OCI-LY1 (cell line): Measurements from ENCODE around the gene SSTR5.

Source experiments
- H2AFZ ChIP-seq: fragments of 200-600 bp; sonication (generic), shearing (Covaris generic); 2 replicates; pipeline ENCODE4 v1.6.0; 2014; ENCODE audit warnings: antibody characterized with exemption, mild to moderate bottlenecking, low read length
- H3F3A ChIP-seq: fragments of 200-600 bp; sonication (generic), shearing (Covaris generic); 2 replicates; pipeline ENCODE4 v1.6.0; 2014; ENCODE audit warnings: mild to moderate bottlenecking, antibody characterized with exemption, low read length, moderate library complexity; ENCODE audit not compliant: insufficient read depth
- H3K27ac ChIP-seq: fragments of 200-600 bp; sonication (generic); 2 replicates; pipeline ENCODE4 v1.5.1; 2014; ENCODE audit warnings: low read length, mixed run types, mild to moderate bottlenecking, low read depth; ENCODE audit not compliant: poor library complexity, severe bottlenecking
- H3K27me3 ChIP-seq: fragments of 200-600 bp; sonication (generic); 2 replicates; pipeline ENCODE4 v1.6.0; 2014; ENCODE audit warnings: antibody characterized with exemption, mild to moderate bottlenecking, low read length, moderate library complexity; ENCODE audit not compliant: insufficient read depth
- H3K36me3 ChIP-seq: fragments of 200-600 bp; sonication (generic); 2 replicates; pipeline ENCODE4 v1.6.1; 2014; ENCODE audit warnings: mild to moderate bottlenecking, antibody characterized with exemption, low read length, moderate library complexity, mixed read lengths; ENCODE audit not compliant: insufficient read depth
- H3K4me1 ChIP-seq: fragments of 200-600 bp; sonication (generic); 2 replicates; pipeline ENCODE4 v1.5.1; 2014; ENCODE audit warnings: mild to moderate bottlenecking, low read length, moderate library complexity; ENCODE audit not compliant: insufficient read depth, severe bottlenecking
- H3K4me2 ChIP-seq: fragments of 200-600 bp; sonication (generic), shearing (Covaris generic); 2 replicates; pipeline ENCODE4 v1.6.1; 2014; ENCODE audit warnings: low read length
- H3K4me3 ChIP-seq: fragments of 200-600 bp; sonication (generic); 2 replicates; pipeline ENCODE4 v1.5.1; 2014; ENCODE audit warnings: low read length, low read depth, mild to moderate bottlenecking, mixed read lengths; ENCODE audit not compliant: poor library complexity, severe bottlenecking
- H3K79me2 ChIP-seq: fragments of 200-600 bp; shearing (Covaris generic); 2 replicates; pipeline ENCODE4 v1.6.1; 2016; ENCODE audit warnings: mixed run types, low read length, mixed read lengths; ENCODE audit not compliant: insufficient read depth
- H3K9ac ChIP-seq: fragments of 200-600 bp; sonication (generic), shearing (Covaris generic); 2 replicates; pipeline ENCODE4 v1.6.1; 2014; ENCODE audit warnings: mild to moderate bottlenecking, low read length, mixed read lengths
- H3K9me2 ChIP-seq: fragments of 200-600 bp; sonication (generic), shearing (Covaris generic); 2 replicates; pipeline ENCODE4 v1.6.1; 2014; ENCODE audit warnings: low read depth, mild to moderate bottlenecking, low read length, mixed read lengths
- H3K9me3 ChIP-seq: fragments of 200-600 bp; shearing (Covaris generic); 2 replicates; pipeline ENCODE4 v1.6.1; 2014; ENCODE audit warnings: low read length, mixed read lengths
- H4K20me1 ChIP-seq: fragments of 200-600 bp; sonication (generic), shearing (Covaris generic); 2 replicates; pipeline ENCODE4 v1.6.0; 2016; ENCODE audit warnings: mild to moderate bottlenecking, low read length; ENCODE audit not compliant: insufficient read depth
- EZH2 ChIP-seq: fragments of 200-600 bp; sonication (generic), shearing (Covaris generic); IDR thresholded peaks from 2 replicates; pipeline ENCODE4 v1.8.0; 2017; ENCODE audit warnings: borderline replicate concordance, mixed run types, mild to moderate bottlenecking, antibody characterized with exemption, low read length, moderate library complexity, mixed read lengths
- TF ChIP-seq, protein P1 (sequence below): fragments of 200-600 bp; sonication (generic), shearing (Covaris generic); IDR thresholded peaks from 2 replicates; pipeline ENCODE4 v1.5.1; 2017; ENCODE audit warnings: mild to moderate bottlenecking, antibody characterized with exemption, low read length, moderate library complexity, mixed read lengths

SSTR5 gene

DNA sequence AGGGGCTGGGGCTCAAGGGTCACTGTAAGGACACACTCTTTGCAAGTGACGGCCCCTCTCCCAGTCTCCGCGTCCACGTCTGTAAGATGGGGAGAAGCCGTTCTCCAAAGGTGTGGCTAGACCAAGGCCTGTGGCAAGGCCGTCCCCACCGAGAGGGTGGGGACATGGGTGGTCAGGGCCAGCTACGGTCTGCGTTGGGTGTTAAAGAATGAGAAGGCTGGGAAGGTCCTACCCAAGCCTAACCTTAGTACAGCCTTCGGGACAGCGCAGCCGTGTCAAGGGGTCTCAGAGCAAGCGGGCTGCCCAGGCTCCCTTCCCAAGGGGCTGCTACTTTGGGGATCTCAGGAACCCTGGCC is 21.6 kb downstream of the SSTR5 start:
- Histone ChIP-seq H4K20me1 (no peaks in the 10 kb centered on the region), H3K9me3 (no peaks in the 10 kb centered on the region), H3K27ac (no peak overlapping the region), H3K4me2 (no peak overlapping the region), H3K36me3 (no peaks in the 10 kb centered on the region), H3K9ac (no peak overlapping the region), H3K4me3 (no peak overlapping the region), H3F3A (no peaks in the 10 kb centered on the region), H2AFZ (no peak overlapping the region), H3K9me2 (no peaks in the 10 kb centered on the region), H3K27me3 (no peaks in the 10 kb centered on the region), H3K4me1 (no peaks in the 10 kb centered on the region), H3K79me2 (no peaks in the 10 kb centered on the region)
- no peak for TF ChIP-seq EZH2
- TF ChIP-seq, protein P1, sequence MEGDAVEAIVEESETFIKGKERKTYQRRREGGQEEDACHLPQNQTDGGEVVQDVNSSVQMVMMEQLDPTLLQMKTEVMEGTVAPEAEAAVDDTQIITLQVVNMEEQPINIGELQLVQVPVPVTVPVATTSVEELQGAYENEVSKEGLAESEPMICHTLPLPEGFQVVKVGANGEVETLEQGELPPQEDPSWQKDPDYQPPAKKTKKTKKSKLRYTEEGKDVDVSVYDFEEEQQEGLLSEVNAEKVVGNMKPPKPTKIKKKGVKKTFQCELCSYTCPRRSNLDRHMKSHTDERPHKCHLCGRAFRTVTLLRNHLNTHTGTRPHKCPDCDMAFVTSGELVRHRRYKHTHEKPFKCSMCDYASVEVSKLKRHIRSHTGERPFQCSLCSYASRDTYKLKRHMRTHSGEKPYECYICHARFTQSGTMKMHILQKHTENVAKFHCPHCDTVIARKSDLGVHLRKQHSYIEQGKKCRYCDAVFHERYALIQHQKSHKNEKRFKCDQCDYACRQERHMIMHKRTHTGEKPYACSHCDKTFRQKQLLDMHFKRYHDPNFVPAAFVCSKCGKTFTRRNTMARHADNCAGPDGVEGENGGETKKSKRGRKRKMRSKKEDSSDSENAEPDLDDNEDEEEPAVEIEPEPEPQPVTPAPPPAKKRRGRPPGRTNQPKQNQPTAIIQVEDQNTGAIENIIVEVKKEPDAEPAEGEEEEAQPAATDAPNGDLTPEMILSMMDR = no peak

DNA sequence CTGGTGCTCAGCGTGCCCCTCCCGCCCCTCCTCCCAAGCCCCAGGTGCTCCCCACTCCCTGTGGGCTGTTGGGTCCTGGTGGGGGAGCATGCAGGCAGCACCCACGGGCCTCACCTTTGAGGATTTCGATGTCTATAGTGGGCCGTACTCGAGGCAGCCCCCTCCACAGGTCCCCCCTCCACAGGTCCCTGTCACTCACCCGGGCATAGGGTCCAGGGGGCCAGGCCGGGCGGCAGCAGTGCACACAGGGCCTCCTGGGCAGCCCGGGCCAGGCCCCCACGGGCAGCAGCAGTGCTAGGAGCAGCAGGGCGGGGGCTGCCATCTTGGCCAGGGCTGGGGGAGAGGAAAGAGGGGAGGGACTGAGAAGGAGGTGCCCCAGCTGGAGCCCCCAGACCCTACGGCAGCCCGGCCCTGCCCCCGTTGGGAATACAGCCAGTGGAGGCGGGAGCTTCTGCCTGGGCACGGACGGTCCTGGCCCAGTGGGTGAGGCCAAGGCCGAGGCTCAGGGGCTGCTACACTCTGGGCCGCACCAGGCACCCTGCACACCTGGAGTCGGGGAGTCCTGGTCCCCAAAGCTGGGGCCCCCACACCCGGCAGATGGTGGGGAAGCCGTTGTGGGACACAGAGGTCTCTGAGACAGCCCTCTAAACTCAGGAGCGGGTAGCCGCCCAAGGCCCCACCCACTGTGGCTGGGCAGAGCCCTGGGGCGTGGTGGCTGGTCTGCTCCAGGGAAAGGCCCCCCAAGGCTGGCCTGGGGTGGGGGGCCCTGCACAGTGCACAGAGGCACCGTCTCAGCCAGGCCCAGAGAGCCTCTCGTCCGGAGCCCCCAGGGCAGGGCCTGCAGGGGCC is 22.3 kb downstream of the SSTR5 start:
- H4K20me1 ChIP-seq = no peaks in the 10 kb centered on the region

DNA sequence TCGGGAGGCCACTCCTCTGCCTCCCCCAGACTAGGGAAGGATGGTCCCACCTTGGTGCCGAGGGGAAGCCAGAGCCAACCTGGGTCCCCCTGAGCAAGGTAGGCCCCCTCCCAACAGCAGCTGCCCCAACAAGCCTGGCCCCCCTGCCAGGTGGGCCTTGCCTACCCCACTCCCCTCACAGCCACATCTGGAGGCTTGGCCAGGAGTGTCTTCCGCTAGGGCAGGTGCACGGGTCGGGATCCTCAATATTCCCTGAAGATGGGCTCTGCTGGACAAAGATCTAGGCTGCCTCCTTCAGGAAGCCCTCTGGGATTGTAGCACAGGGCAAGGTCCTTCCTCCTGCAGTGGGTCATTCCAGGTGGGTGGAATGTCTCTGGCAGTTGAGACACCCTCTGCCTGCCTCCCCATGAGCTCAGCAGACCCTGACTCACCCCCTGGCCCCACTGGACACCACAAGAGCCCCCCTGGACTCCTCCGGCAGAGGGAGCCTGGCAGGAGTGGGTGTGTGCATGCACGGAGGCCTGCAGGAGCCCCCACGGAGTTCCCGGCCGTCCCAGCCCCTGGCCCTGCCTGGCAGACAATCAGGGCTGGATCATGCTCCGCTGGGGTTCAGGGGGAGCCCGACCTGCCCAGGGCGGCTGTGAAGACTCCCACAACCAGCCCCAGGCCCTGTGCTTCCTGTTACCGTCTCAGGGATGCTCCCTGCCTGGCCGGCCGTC is 23.1 kb downstream of the SSTR5 start:
- no peaks in the 10 kb centered on the region for H3K27me3 ChIP-seq
- H3K79me2 ChIP-seq = no peaks in the 10 kb centered on the region
- no peaks in the 10 kb centered on the region for H3F3A ChIP-seq
- H3K9ac ChIP-seq = no peak overlapping the region
- H3K4me2 ChIP-seq = no peak overlapping the region
- TF ChIP-seq, protein P1 = no peak
- TF ChIP-seq EZH2 = no peak
- no peaks in the 10 kb centered on the region for H3K9me3 ChIP-seq
- H4K20me1 ChIP-seq = no peaks in the 10 kb centered on the region
- no peaks in the 10 kb centered on the region for H3K36me3 ChIP-seq
- no peaks in the 10 kb centered on the region for H3K9me2 ChIP-seq
- H3K4me3 ChIP-seq = no peak overlapping the region
- H2AFZ ChIP-seq = no peak overlapping the region
- no peaks in the 10 kb centered on the region for H3K4me1 ChIP-seq
- no peak overlapping the region for H3K27ac ChIP-seq

More for the DNA sequence above, 22.3 kb downstream of the SSTR5 start:
- Histone ChIP-seq H2AFZ (no peak overlapping the region), H3K9ac (no peak overlapping the region), H3K27ac (no peak overlapping the region), H3K79me2 (no peaks in the 10 kb centered on the region), H3F3A (no peaks in the 10 kb centered on the region), H3K4me1 (no peaks in the 10 kb centered on the region), H3K9me2 (no peaks in the 10 kb centered on the region), H3K4me2 (no peak overlapping the region), H3K27me3 (no peaks in the 10 kb centered on the region), H3K9me3 (no peaks in the 10 kb centered on the region), H3K4me3 (no peak overlapping the region), H3K36me3 (no peaks in the 10 kb centered on the region)
- TF ChIP-seq, protein P1 = no peak
- TF ChIP-seq EZH2 = no peak
